ENCODE results near the gene AMBRA1.

DNA sequence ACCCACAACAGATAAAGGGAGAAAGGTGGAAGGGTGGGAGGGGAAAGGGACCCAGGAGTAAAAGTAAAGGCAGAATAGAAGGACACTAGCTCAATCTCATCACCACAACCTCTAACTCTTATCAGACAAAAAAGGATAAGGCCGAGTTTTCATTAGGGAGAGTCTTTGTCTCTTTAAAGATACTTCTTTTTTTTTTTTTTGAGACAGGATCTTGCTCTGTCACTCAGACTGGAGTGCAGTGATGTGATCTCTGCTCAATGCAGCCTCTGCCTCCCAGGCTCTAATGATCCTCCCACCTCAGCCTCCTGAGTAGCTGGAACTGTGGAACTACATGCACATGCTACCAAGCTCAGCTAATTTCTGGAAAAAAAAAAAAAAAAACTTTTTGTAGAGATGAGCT lies 116.7 kb downstream of the AMBRA1 start:
- TF ChIP-seq POLR2A (IDR thresholded peaks at IDR 0.05) (no peak), CTCF (IDR thresholded peaks at IDR 0.05) (no peak)
